KOPT-K1 (cell line): ENCODE data around the gene PLD3.
A peak's percentile ranks its signal among the peaks of the same experiment; 100 is the strongest.

Source experiments
- H3K27ac ChIP-seq: fragments of 200-600 bp; sonication (generic); 2 replicates; pipeline ENCODE4 v1.5.1; 2016; ENCODE audit warnings: antibody characterized with exemption, mild to moderate bottlenecking, low read depth, low read length; ENCODE audit not compliant: poor library complexity, severe bottlenecking
- H3K36me3 ChIP-seq: fragments of 200-600 bp; sonication (generic); 2 replicates; pipeline ENCODE4 v1.5.1; 2017; ENCODE audit warnings: antibody characterized with exemption, mild to moderate bottlenecking, low read length, moderate library complexity; ENCODE audit not compliant: insufficient read depth
- H3K9me3 ChIP-seq: fragments of 200-600 bp; sonication (generic); 2 replicates; pipeline ENCODE4 v1.5.1; 2017; ENCODE audit warnings: antibody characterized with exemption, low read length, mild to moderate bottlenecking; ENCODE audit not compliant: insufficient read depth, poor library complexity, severe bottlenecking

PLD3 gene, protein sequence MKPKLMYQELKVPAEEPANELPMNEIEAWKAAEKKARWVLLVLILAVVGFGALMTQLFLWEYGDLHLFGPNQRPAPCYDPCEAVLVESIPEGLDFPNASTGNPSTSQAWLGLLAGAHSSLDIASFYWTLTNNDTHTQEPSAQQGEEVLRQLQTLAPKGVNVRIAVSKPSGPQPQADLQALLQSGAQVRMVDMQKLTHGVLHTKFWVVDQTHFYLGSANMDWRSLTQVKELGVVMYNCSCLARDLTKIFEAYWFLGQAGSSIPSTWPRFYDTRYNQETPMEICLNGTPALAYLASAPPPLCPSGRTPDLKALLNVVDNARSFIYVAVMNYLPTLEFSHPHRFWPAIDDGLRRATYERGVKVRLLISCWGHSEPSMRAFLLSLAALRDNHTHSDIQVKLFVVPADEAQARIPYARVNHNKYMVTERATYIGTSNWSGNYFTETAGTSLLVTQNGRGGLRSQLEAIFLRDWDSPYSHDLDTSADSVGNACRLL

GRCh38 chr19:40348125-40348913 is at the start of gene PLD3, which contains the start of gene C19orf47:
TSS of gene PLD3 (plus strand) at chr19:40348695. CDS start at chr19:40366484, 17,789 bp downstream.
TSS of gene C19orf47 (minus strand) at chr19:40348397. CDS start at chr19:40341857, 6,540 bp downstream.
- Histone ChIP-seq H3K27ac (peak within 1 kb of the TSS; percentile 74), H3K36me3 (peaks cover 6% of the 10 kb centered on the region; the same call in 1 of the 2 replicates), H3K9me3 (no peaks in the 10 kb centered on the region)

GRCh38 chr19:40300668-40301067 is 47.8 kb upstream of the PLD3 start:
- H3K9me3 ChIP-seq: no peaks in the 10 kb centered on the region
- H3K27ac ChIP-seq: no peak overlapping the region

GRCh38 chr19:40302224-40303011 is 46.1 kb upstream of the PLD3 start:
- H3K36me3 ChIP-seq: no peaks in the 10 kb centered on the region
- no peaks in the 10 kb centered on the region for H3K9me3 ChIP-seq
- no peak overlapping the region for H3K27ac ChIP-seq

More at GRCh38 chr19:40300668-40301067, 47.8 kb upstream of the PLD3 start:
- H3K36me3 ChIP-seq: no peaks in the 10 kb centered on the region

- H3K27ac ChIP-seq: no peak overlapping the region
- H3K9me3 ChIP-seq: no peaks in the 10 kb centered on the region
- H3K36me3 ChIP-seq: no peaks in the 10 kb centered on the region
These were observed 44.7 kb upstream of the PLD3 start for GRCh38 chr19:40303765-40304164.

- no peaks in the 10 kb centered on the region for H3K9me3 ChIP-seq
- no peaks in the 10 kb centered on the region for H3K36me3 ChIP-seq
- H3K27ac ChIP-seq: no peak overlapping the region
These were observed 44.2 kb upstream of the PLD3 start for GRCh38 chr19:40304306-40304705.

DNA sequence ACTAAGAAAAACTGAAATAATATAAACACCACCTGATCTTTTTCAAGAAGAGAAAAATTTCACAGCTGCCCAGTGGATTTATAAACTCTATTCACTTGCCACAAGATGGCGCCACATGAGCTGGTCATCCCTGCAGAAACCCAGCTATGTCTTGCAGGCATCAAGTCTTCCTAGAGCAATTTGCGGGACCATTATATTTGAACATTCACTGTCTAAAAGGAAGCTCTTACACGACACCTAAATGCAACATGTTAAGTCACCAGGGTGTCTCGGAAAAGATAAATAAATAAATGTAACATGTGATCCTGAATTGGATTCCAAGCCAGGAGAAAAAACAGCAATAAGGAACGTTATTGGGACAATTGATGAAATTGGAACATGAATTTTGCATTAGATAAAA is 43.1 kb upstream of the PLD3 start:
- no peaks in the 10 kb centered on the region for H3K36me3 ChIP-seq
- H3K27ac ChIP-seq: no peak overlapping the region
- H3K9me3 ChIP-seq: no peaks in the 10 kb centered on the region

DNA sequence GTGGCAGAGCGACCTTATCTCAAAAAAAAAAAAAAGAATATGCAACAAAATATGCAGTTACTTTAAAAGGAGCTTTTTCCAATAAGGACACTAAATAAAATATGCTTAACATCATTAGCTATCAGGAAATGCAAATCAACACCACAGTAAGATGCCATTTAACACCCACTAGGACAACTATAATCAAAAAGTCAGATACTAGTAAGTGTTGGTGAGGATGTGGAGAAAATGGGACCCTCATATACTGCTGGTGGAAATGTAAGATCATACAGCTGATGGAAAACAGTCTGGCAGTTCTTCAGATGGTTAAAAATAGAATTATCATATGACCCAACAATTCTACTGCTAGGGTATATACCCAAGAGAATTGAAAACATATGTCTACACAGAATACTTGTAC is 38.8 kb upstream of the PLD3 start:
- no peak overlapping the region for H3K27ac ChIP-seq
- H3K36me3 ChIP-seq: no peaks in the 10 kb centered on the region; the same call in 1 of the 2 replicates
- no peaks in the 10 kb centered on the region for H3K9me3 ChIP-seq

- peaks cover 17% of the 10 kb centered on the region; the same call in 1 of the 2 replicates for H3K36me3 ChIP-seq
These were observed 36.0 kb upstream of the PLD3 start for GRCh38 chr19:40312533-40312932.

DNA sequence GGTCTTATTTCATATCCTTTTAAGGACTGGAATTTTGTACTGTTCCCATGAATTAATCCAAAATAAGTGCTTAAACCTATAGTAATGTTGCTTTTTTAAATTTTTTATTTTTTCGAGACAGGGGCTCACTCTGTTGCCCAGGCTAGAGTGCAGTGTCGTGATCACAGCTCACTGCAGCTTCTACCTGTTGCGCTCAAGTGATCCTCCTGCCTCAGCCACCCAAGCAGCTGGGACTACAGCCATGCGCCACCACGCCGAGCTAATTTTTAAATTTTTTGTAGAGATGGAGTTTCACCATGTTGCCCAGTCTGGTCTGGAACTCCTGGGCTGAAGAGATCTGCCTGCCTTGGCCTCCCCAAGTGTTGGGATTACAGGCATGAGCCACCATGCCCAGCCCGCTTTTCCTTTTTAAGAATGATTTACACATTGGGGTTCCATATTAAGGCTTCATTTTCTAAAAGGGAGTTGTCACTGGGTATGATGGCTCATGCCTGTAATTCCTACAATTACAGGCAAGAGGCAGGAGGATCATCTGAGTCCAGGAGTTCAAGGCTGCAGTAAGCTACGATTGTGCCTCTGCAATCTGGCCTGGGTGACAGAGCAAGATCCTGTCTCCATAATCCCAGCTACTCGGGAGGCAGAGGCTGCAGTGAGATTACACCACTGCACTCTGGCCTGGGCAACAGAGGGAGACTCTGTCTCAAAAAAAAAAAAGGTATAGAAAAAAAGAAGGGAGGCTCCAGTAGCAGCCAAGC is 35.1 kb upstream of the PLD3 start:
- peaks cover 25% of the 10 kb centered on the region; the same call in 1 of the 2 replicates for H3K36me3 ChIP-seq
- H3K27ac ChIP-seq: no peak overlapping the region
- H3K9me3 ChIP-seq: no peaks in the 10 kb centered on the region

More at GRCh38 chr19:40312533-40312932, 36.0 kb upstream of the PLD3 start:
- no peaks in the 10 kb centered on the region for H3K9me3 ChIP-seq
- no peak overlapping the region for H3K27ac ChIP-seq

- H3K36me3 ChIP-seq: peaks cover 35% of the 10 kb centered on the region; the same call in 1 of the 2 replicates
- no peak overlapping the region for H3K27ac ChIP-seq
- no peaks in the 10 kb centered on the region for H3K9me3 ChIP-seq
These were observed 33.8 kb upstream of the PLD3 start for GRCh38 chr19:40314656-40315055.

DNA sequence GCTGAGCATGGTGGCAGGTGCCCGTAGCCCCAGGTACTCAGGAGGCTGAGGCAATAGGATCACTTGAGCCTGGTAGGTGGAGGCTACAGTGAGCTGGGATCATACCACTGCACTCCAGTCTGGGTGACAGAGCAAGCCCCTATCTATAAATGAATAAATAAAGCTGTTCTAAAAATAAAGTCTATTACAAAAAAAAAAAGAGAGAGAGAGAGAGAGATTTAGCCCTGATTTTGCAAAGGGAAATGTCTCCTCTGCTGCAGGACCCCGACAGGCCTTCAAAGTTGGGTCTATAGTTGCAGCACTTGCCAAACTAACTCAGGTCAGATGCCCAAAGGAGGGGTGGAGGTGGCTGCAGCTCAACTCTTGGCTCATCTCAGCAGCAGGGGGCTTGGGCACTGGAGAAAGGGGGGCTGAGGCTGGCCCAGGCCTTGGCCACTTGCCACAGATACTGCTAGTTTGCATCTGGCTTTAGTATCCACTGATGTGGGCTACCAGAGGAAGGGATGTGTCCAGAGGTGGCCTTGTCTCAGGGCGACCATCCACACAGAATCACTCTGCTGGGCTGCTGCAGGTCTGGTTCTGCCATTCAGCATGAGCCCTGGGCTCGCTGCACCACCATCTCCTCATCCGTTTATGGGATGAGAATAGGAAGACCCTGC is 32.6 kb upstream of the PLD3 start:
- Histone ChIP-seq H3K36me3 (peaks cover 47% of the 10 kb centered on the region), H3K27ac (no peak overlapping the region), H3K9me3 (no peaks in the 10 kb centered on the region)

DNA sequence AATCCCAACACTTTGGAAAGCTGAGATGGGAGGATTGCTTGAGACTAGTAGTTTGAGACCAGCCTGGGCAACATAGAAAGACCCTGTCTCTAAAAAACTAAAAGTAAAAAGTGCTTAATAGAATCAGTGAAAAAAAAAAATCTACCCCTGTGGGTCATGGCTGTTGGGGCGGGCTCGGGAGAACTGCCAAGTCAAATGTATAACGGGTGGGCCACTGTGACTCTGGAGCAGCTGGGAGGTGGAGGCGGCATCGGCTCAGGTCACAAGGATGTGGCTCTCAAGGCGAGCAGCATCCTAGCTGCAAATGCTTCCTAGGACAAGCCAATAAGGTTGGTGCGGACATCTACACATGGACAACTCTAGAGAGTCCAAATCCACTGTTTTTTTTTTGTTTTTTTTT is 31.2 kb upstream of the PLD3 start:
- no peak overlapping the region for H3K27ac ChIP-seq

DNA sequence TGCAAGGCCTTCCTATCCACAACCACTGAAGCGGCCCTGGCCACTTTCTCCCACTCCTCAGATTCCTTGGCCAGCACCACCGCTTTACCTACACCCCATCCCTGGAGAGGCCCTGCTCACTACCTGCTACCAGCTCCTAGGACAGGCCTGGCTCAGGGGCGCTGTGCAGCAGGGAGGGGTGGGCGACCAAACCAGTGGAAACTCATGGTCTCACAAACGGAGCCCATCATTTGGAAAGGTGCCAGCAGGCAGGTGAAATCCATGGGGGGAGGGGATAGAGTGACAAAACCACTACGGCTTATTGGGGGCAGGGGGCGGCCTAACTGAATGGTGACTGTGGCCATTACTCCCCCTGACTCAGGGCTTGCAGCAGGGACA is 27.9 kb upstream of the PLD3 start:
- H3K27ac ChIP-seq: no peak overlapping the region
- H3K36me3 ChIP-seq: peaks cover 93% of the 10 kb centered on the region
- no peaks in the 10 kb centered on the region for H3K9me3 ChIP-seq

More for the DNA sequence above, 31.2 kb upstream of the PLD3 start:
- H3K36me3 ChIP-seq: peaks cover 61% of the 10 kb centered on the region
- H3K9me3 ChIP-seq: no peaks in the 10 kb centered on the region
